ENCODE measurements around the gene CD8B2.
"Not testable (repeated sequence)": the region's sequence is repeated elsewhere in the genome, so short reads cannot be mapped to it uniquely, and the experiment has no call there.

The CD8B2 gene

DNA sequence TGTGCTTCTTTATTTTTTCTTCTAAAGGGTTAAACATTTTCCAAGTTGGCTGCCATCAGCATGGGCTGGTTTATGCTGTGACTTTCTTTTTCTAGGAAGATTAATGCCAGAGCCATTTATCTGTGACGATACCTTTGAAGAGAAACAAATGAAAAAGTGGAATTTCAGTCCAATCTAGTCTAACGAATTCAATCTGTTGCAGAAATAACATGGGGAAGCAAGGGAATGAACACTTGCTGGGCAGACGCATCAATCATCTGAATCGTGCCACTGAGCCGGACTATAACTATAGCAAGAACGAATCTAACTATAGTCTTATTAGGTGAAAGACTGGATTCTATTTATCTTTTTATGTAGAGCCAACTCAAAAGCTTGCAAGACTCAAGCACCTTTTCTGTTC, 66.2 kb downstream of the CD8B2 start:
- no peak for DNase-seq

- no peak for DNase-seq
These were observed 67.2 kb downstream of the CD8B2 start for GRCh38 chr2:106554411-106554810.

GRCh38 chr2:106555053-106555452, 67.9 kb downstream of the CD8B2 start:
- DNase-seq: no peak

DNA sequence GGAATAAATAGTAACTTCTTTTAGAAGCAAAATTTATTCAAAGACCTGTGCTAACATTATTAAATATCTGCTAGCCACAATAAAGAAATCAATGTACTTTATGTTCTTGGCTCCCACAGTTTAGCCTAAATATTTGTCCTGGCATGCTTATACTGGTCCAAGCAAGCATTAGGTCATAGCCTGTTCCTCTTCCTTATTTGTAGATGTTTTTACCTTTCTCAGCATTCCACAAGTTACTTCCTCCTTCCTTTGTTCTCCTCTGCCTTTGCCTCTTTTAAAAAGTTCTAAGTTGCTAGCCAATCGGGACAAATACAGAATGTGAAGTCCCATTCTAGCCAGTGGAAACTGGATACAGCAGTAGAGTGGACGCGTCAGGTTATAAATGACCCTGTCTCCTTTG, 72.6 kb downstream of the CD8B2 start:
- not testable (repeated sequence) for DNase-seq

GRCh38 chr2:106560773-106561172, 73.6 kb downstream of the CD8B2 start:
- no peak for DNase-seq

DNA sequence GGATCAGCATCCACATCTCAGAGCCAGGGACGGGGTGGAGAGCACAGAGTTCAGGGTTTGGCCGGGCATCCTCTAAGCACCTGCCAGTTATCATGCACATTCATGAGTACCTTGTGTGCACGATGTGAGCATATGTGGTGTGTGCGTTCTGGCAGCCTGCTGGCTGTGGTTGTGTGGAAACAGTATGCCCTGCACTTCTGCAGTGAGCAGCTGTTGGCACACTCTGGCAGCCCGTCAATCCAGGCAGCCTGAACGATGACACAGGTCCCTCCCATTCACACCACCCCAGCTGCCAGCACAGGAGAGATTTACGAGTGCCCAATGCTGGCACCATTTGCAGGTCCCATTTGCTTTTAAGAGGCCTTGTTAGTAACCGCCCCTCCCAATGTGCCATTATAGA, 74.2 kb downstream of the CD8B2 start:
- no peak for DNase-seq

DNA sequence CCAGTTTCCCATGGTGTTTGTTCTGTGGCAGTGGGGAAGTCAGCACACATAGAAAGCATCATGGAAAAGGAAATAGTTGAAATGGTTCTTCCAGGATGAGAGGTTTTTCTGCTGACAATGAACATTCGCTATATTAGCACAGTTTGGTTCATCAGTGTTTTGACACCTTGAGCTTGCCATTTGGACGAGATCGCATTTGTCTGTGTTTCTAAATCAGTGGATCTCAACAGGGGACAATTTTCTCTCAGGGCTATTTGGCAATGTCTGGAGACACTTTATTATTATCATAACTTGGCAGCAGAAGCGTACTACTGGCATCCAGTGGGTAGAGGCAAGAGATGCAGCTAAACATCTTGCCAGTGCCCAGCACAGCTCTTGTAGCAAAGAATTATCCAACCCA, 74.6 kb downstream of the CD8B2 start:
- DNase-seq: no peak

GRCh38 chr2:106562268-106563186, 75.4 kb downstream of the CD8B2 start:
- no peak for DNase-seq

GRCh38 chr2:106563195-106563594, 76.0 kb downstream of the CD8B2 start:
- no peak for DNase-seq

- no peak for DNase-seq
These were observed 78.4 kb downstream of the CD8B2 start for GRCh38 chr2:106565599-106565998.

DNA sequence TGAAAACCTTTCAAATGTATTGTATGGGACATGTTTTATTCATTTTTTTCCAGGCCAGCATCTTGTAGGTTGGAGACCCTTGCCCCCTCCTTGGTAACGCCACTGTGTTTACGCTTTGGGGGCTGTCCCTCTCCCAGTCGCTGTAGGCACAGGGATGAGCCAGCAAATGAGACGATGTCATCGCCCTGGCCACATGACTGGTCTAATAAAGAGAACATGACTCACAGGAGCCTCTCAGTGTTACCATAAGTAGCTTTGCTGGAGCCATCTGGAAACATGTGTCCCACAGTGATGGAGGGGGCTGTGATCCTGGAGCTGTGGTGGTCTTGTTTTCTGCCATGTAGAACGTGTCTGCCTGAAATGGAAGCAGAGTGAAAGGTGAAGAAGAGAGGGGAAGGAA, 78.9 kb downstream of the CD8B2 start:
- DNase-seq: no peak

- not testable (repeated sequence) for DNase-seq
These were observed 79.3 kb downstream of the CD8B2 start for GRCh38 chr2:106566484-106566883.

DNA sequence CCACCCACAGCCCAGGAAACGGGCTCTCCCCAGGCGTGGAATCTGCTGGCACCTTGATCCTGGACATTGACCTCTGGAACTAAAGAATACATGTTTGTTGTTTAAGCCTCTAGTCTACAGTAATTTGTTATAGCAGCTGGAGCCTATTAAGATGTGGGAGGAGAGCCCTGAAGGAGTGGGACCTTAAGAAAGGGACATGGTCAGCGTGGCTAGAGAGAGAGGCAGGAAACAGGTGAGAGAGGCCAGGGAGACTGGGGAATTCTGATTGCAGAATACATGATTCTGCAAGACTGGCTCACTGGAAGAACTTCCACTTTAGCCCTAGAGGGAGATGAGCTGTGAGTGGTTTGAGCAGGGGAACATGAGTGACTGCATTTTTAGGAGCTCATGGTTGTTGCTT, 83.2 kb downstream of the CD8B2 start:
- DNase-seq: no peak
